MCF 10A (cell line): Measurements from ENCODE around the gene CLK2. TPM values are rescaled to one million over a fixed set of nuclear protein-coding genes. Genes with fewer than 3 reads are reported as not detected.

Experiments used
- BruUV-seq: library from RNA; stranded (reverse); fragments of 400-500 nt; replicated peaks from 2 replicates; lab custom pipeline; 2021; lab: Mats Ljungman, UMichigan
- CTCF ChIA-PET: fragments of 300-600 bp; sonication (Branson Sonifier 250); formaldehyde crosslinking; extraction: SDS; loops from one replicate; lab custom pipeline; 2021; ENCODE audit warnings: antibody characterized with exemption, inconsistent platforms; lab: Yijun Ruan, JAX
- POLR2A ChIA-PET: fragments of 300-600, 350-650 bp; sonication (Branson Sonifier 250); formaldehyde crosslinking; extraction: SDS; loops from one replicate; lab custom pipeline; 2020; ENCODE audit warnings: antibody characterized with exemption, inconsistent platforms; lab: Yijun Ruan, JAX
- DNase-seq: peaks from one replicate; pipeline ENCODE4 v3.0.0-alpha.2; 2018; ENCODE audit not compliant: unreplicated experiment
- H3K27ac Mint-ChIP-seq: one replicate; pipeline ENCODE4 v1.8.0; 2022; ENCODE audit warnings: mild to moderate bottlenecking, low read depth, mixed read lengths; ENCODE audit not compliant: unreplicated experiment
- H3K27me3 Mint-ChIP-seq: one replicate; pipeline ENCODE4 v1.8.0; 2022; ENCODE audit warnings: mixed read lengths; ENCODE audit not compliant: insufficient read depth, unreplicated experiment
- H3K36me3 Mint-ChIP-seq: one replicate; pipeline ENCODE4 v1.8.0; 2022; ENCODE audit warnings: mild to moderate bottlenecking, moderate library complexity, mixed read lengths; ENCODE audit not compliant: insufficient read depth, unreplicated experiment
- H3K4me1 Mint-ChIP-seq: one replicate; pipeline ENCODE4 v1.8.0; 2022; ENCODE audit warnings: mixed read lengths; ENCODE audit not compliant: insufficient read depth, unreplicated experiment
- H3K4me3 Mint-ChIP-seq: one replicate; pipeline ENCODE4 v1.8.0; 2022; ENCODE audit warnings: mild to moderate bottlenecking, moderate library complexity, mixed read lengths; ENCODE audit not compliant: unreplicated experiment
- H3K9me3 Mint-ChIP-seq: one replicate; pipeline ENCODE4 v1.8.0; 2022; ENCODE audit warnings: mixed read lengths; ENCODE audit not compliant: unreplicated experiment
- CTCF ChIP-seq: fragments of 200-600 bp; IDR thresholded peaks from one replicate; pipeline ENCODE4 v1.8.0; 2022; ENCODE audit warnings: antibody characterized with exemption, mild to moderate bottlenecking; ENCODE audit not compliant: unreplicated experiment
- intact Hi-C: fragments of 100-400 bp; cut with micrococcal nuclease; formaldehyde crosslinking; loops from 2 replicates; pipeline ENCODE4 v1.14.1; 2022
- total RNA-seq: library from RNA; stranded (reverse); gene quantifications from 2 replicates; pipeline ENCODE4 v1.2.3, GENCODE V29; 2022

The CLK2 gene
- total RNA-seq, 1 experiment from 2014 or later = 78.6 TPM

- peak within 1 kb of the TSS; percentile 46 for H3K4me3 Mint-ChIP-seq
- ChIA-PET CTCF (interaction anchor here (1.1 to 10.2 kb wide), 9 partner anchors 11 to 127 kb away, joined by 3 to 163 read pairs (median 7); partner anchors contain the start of genes FDPS and THBS3), POLR2A (interaction anchor here (0.6 to 10.5 kb wide), 8 partner anchors 10 to 127 kb away, joined by 3 to 103 read pairs (median 4); partner anchors contain the start of genes FDPS and SCAMP3)
- peak within 1 kb of the TSS; percentile 40 for H3K27ac Mint-ChIP-seq
- no peaks in the 10 kb centered on the region for H3K9me3 Mint-ChIP-seq
- H3K36me3 Mint-ChIP-seq = peaks cover 40% of the 10 kb centered on the region
- no peak for TF ChIP-seq CTCF
- H3K27me3 Mint-ChIP-seq = no peaks in the 10 kb centered on the region
- BruUV-seq = no TSS peak
- peaks cover 24% of the 10 kb centered on the region for H3K4me1 Mint-ChIP-seq
- no peak for DNase-seq
- intact Hi-C loops = loop anchor here (5.0 kb wide), 1 partner anchor 271 kb away; no protein-coding TSS in a partner anchor
Observed at GRCh38 chr1:155320661-155321617, 47.6 kb upstream of the CLK2 start, which contains the start of gene RUSC1. Gene RUSC1 (plus strand): TSS chr1:155320894. CDS start chr1:155321774, 880 bp downstream.

- H3K27ac Mint-ChIP-seq = peak overlapping the region; percentile 40
Observed at GRCh38 chr1:155320252-155320651, 46.9 kb upstream of the CLK2 start.

GRCh38 chr1:155319536-155319935 lies 46.2 kb upstream of the CLK2 start:
- peaks cover 18% of the 10 kb centered on the region for H3K4me1 Mint-ChIP-seq
- CTCF ChIA-PET = interaction anchor here (1.6 to 10.2 kb wide), 2 partner anchors 11 to 70 kb away, joined by 8 to 163 read pairs; partner anchors contain the start of gene FDPS
- H3K36me3 Mint-ChIP-seq = peaks cover 54% of the 10 kb centered on the region
- no peak overlapping the region for H3K4me3 Mint-ChIP-seq
- no peak for TF ChIP-seq CTCF
- no TSS peak for BruUV-seq
- no peak overlapping the region for H3K27ac Mint-ChIP-seq
- no peaks in the 10 kb centered on the region for H3K27me3 Mint-ChIP-seq
- POLR2A ChIA-PET = interaction anchor here (1.3 to 10.5 kb wide), 2 partner anchors 9 to 69 kb away, joined by 4 to 103 read pairs; partner anchors contain the start of gene FDPS
- no peaks in the 10 kb centered on the region for H3K9me3 Mint-ChIP-seq
- DNase-seq = no peak
- intact Hi-C loops = no loop called here

More at GRCh38 chr1:155320252-155320651, 46.9 kb upstream of the CLK2 start:
- no peak for TF ChIP-seq CTCF
- Mint-ChIP-seq H3K4me3 (peak overlapping the region; percentile 8), H3K9me3 (no peaks in the 10 kb centered on the region), H3K27me3 (no peaks in the 10 kb centered on the region), H3K4me1 (peaks cover 18% of the 10 kb centered on the region), H3K36me3 (peaks cover 47% of the 10 kb centered on the region)
- ChIA-PET POLR2A (interaction anchor here (1.3 to 10.5 kb wide), 3 partner anchors 9 to 70 kb away, joined by 4 to 103 read pairs (median 4); partner anchors contain the start of gene FDPS), CTCF (interaction anchor here (1.6 to 10.2 kb wide), 3 partner anchors 12 to 70 kb away, joined by 8 to 163 read pairs (median 34); partner anchors contain the start of gene FDPS)
- intact Hi-C loops = loop anchor here (5.0 kb wide), 1 partner anchor 272 kb away; no protein-coding TSS in a partner anchor
- BruUV-seq = no TSS peak
- no peak for DNase-seq
